Raji (cell line): ENCODE results near the gene ASXL1.

ENCODE experiments used
- POLR2A ChIP-seq: IDR thresholded peaks from 2 replicates; pipeline ENCODE4 v1.6.1; 2011; ENCODE audit warnings: low read depth, low read length, control low read depth; ENCODE audit not compliant: insufficient read depth

The ASXL1 gene

GRCh38 chr20:32451340-32451681, 93.2 kb downstream of the ASXL1 start:
- no peak for TF ChIP-seq POLR2A

DNA sequence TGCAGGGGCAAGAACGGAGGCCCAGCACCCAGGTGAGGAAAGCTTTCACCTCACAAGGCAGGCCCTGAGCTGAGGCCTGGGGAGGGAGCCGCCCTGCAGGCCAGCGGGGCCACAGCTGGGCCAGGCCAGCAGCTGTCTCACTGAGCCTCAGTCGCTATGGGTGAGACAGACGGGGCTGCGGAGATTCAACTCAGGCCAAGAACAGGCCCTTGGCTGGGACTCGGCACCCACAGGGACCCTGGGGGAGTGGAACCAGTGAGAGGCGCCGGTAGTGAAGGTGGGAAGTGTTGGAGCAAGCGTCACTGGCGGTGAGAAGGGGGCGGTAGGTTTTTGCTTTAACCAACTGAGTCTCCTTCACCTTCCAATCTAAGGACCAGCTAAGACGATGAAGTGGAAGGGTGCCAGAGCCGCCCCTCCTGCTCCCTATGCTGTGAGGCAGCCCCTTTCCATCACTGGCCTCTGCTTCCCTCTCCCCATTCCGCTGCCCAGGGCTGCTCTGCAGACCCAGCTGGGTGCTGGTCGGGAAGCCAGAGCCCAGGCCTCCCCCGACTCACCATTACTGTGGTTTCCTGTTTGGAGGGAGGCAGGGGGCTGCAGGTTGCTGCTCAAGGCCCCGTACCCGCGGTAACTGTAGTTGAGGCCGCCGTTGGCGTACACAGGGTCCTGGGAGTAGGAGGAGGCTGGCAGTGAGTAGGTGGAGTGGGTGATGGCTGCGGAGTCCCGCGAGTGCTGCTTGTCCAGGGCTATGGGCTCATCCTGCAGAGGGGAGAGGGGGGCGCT, 93.7 kb downstream of the ASXL1 start:
- TF ChIP-seq POLR2A = no peak

DNA sequence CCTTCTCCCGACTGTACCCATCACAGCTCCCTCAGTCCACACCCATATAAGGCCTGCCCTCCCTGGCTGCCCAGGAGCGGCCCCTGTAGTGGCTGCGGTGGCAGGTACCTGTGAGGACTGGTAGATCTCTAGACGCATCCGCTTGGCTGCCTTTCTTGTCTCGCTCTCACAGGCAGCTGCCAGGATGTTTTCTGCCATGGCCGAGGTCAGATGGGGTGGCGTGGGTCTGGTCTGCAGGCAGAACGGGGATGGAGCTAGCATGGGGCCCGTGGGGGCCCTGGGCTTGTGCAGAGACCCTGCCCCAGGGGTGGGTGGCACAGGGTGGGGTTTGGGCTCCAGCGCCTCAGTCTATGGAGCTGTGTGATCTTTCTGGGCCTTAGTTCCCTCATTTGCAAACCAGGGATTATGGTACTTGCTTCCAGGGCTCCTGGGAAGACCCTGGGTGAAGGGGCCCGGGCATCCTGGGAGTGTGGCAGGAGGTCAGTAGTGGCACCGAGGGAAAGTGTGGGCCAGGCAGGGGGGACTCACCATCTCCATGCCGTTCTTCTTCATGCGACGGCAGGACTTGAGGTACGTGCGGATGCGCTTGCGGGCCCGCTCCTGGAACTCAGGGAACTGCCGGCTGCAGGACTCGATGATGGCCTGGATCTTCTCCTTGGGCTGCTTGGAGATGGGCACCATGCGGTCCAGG, 94.8 kb downstream of the ASXL1 start:
- TF ChIP-seq POLR2A = no peak

- no peak for TF ChIP-seq POLR2A
Observed at GRCh38 chr20:32453467-32454163, 95.5 kb downstream of the ASXL1 start.

GRCh38 chr20:32454164-32455145, 96.3 kb downstream of the ASXL1 start:
- TF ChIP-seq POLR2A = no peak

- TF ChIP-seq POLR2A = no peak
Observed at GRCh38 chr20:32455171-32455900, 97.2 kb downstream of the ASXL1 start.

DNA sequence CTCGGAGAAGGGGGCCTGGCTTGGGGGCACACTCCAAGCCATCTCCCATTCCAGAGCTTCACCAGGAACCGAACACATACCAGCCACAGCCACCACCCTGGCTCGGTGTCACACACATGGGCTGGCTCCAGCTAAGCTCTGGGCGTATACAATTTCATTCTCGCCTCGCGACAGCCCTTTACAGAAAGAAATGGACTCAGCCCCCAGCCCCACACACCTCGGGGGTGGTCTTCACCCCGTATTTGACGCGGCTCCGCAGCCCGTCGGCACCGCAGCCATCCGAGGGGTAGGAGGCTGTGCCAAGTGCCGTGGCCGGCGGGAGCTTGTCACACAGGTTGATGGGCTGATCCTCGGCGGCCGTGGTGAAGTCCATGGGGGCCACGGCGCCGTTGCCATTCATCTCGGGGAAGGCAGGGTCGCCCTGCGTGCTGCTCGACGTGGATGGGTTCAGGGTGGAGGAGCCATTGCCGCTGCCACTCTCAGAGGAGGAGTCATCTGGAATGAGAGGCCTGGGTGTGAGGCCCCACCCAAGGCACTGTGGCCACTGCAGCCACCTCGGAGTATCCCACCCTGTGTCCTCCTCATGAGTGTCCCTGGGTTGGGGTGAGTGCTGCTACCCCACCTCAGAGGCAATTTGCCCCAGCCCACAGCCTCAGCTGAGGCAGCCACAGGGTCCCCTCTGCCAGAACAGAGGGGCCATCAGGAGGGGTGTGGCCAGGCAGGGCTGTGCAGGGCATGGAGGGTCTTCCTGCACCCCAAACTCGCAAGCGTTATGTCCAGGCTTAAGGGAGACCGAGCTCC, 98.0 kb downstream of the ASXL1 start:
- TF ChIP-seq POLR2A = no peak

- no peak for TF ChIP-seq POLR2A
Observed at GRCh38 chr20:32456869-32457478, 98.8 kb downstream of the ASXL1 start.

DNA sequence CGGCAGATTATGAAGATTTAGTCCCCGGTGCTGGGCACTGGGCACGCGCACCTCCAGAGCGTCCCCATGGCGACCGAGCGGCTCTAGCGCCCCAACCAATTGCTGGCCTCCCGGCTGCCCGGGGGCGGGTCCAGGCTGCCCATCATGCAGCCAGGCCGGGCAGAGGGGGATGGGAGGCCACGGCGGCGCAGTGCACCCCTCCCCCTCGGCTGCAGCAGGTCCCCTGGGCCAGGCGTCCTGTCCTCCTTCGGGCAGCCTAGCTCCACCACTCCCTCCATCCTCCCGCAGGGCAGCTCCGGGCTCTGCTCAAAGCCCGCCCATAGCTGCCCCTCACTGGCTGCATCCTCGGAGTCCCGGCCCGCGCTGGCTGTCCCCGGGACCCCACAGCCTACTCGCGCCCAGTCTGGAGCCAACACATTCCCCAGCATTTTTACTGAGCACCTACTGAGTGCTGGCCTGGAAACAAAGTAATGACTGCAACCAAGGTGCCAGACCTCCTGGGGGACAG, 99.4 kb downstream of the ASXL1 start:
- no peak for TF ChIP-seq POLR2A

DNA sequence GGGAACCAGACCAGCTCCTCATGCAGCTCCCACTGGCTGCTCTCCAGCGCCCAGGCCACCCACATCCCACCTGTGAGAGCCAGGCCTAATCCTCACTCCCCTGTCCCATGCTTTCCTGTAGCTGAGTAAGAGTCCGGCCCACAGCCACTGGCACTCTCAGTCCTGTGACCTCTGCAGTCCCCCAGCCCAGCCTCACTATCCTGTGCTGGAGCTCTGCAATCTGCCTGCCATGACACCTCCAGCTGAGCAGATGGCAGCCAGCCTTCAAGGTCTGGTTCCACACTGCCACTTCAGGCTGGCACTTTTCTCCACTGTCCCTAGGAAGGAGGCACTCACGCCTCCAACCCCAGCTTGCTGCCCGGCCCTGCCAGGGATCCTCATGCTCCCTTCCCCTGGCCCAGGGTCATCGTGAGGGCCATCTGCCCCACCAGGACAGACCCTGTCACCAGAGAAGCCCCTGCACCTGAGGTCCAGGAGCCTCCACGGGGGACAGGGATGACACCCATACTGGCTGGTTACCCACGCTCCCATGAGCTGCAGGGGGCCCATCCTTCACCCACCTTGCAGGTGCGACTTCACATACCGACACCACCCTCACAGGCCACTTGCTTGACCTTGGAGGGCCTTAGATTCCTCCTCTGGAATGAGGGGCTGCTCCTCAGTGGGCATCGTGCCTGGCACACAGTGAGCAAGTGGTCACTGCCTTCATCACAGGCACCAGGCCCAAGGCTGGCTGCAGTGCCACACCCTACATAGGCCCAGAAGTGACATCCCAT, 100.1 kb downstream of the ASXL1 start:
- no peak for TF ChIP-seq POLR2A

DNA sequence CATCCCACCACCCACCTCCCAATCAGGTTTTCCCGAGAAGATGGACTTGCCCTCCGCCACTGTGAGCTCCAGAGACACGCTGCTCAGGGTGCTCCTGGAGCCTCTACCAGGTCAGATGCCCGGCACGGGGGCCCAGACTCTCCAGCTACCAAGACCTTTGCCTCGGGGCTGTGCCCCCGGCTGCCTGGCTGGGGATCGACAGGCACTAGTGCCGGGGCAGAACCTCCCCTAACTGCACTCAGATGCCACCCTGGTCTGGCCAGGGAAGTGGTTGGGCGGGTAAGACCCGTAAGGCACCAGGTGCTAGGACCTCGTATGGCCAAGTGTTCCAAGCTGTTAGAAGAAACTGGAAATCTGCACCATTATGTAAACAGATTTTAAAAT, 100.7 kb downstream of the ASXL1 start:
- TF ChIP-seq POLR2A = no peak

GRCh38 chr20:32460231-32460630, 102.1 kb downstream of the ASXL1 start:
- TF ChIP-seq POLR2A = no peak
